ENCODE data around the gene CPEB1.

CPEB1 gene

GRCh38 chr15:82611348-82611747, 35.8 kb downstream of the CPEB1 start:
- POLR2A ChIA-PET = no interaction called here
- CTCF ChIA-PET = no interaction called here
- DNase-seq (ENCODE audit: extremely low spot score) = no peak
- TF ChIP-seq, protein P1, sequence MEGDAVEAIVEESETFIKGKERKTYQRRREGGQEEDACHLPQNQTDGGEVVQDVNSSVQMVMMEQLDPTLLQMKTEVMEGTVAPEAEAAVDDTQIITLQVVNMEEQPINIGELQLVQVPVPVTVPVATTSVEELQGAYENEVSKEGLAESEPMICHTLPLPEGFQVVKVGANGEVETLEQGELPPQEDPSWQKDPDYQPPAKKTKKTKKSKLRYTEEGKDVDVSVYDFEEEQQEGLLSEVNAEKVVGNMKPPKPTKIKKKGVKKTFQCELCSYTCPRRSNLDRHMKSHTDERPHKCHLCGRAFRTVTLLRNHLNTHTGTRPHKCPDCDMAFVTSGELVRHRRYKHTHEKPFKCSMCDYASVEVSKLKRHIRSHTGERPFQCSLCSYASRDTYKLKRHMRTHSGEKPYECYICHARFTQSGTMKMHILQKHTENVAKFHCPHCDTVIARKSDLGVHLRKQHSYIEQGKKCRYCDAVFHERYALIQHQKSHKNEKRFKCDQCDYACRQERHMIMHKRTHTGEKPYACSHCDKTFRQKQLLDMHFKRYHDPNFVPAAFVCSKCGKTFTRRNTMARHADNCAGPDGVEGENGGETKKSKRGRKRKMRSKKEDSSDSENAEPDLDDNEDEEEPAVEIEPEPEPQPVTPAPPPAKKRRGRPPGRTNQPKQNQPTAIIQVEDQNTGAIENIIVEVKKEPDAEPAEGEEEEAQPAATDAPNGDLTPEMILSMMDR (IDR thresholded peaks at IDR 0.05; ENCODE audit: control extremely low read depth, extremely low read depth, low read depth, missing control alignments) = no peak

GRCh38 chr15:82602195-82602594, 45.0 kb downstream of the CPEB1 start:
- POLR2A ChIA-PET = no interaction called here
- no peak for DNase-seq (ENCODE audit: extremely low spot score)
- CTCF ChIA-PET = no interaction called here
- TF ChIP-seq, protein P1 (IDR thresholded peaks at IDR 0.05; ENCODE audit: control extremely low read depth, extremely low read depth, low read depth, missing control alignments) = no peak

DNA sequence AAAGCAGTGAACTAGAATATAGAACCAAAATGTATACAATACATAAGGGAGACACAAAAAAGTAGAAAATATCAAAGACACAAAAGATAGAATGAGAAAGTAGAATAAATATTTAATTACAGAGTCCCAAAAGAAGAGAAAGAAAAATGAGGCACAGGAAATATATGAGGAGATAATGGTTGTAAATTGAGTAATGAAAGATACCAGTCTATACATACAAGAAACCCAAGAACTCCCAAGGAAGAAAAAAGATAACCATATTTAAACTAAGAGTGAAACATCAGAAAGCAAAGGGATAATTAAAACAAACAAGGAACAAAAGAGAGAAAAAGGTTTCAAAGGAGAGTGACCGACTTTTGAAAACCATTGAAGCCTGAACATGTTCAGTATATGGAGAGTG, 47.3 kb downstream of the CPEB1 start:
- ChIA-PET POLR2A (no interaction called here), CTCF (no interaction called here)
- TF ChIP-seq, protein P1 (IDR thresholded peaks at IDR 0.05; ENCODE audit: control extremely low read depth, extremely low read depth, low read depth, missing control alignments) = no peak
- DNase-seq (ENCODE audit: extremely low spot score) = no peak

GRCh38 chr15:82597815-82598214, 49.3 kb downstream of the CPEB1 start:
- CTCF ChIA-PET = no interaction called here
- POLR2A ChIA-PET = no interaction called here
- DNase-seq (ENCODE audit: extremely low spot score) = no peak
- TF ChIP-seq, protein P1 (IDR thresholded peaks at IDR 0.05; ENCODE audit: control extremely low read depth, extremely low read depth, low read depth, missing control alignments) = no peak

DNA sequence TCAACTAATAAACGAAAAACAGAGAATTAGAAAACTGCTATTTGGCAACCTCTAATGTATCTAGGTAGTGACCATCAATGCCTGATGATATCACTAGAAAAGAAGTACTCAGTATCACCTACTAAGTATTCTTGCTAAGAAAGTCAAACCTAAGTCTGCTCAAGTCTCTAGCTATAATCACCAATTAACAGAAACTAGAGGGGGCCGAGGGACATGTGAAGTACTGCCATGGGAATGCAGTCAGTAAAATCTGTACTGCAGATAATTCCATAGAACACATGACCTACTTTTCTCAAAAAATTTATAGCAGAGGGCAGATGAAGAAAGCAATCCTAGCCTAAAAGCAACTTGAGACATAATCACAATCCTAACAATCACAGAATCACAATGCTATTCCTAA, 51.4 kb downstream of the CPEB1 start:
- CTCF ChIA-PET = no interaction called here
- no peak for DNase-seq (ENCODE audit: extremely low spot score)
- TF ChIP-seq, protein P1 (IDR thresholded peaks at IDR 0.05; ENCODE audit: control extremely low read depth, extremely low read depth, low read depth, missing control alignments) = no peak
- POLR2A ChIA-PET = no interaction called here

DNA sequence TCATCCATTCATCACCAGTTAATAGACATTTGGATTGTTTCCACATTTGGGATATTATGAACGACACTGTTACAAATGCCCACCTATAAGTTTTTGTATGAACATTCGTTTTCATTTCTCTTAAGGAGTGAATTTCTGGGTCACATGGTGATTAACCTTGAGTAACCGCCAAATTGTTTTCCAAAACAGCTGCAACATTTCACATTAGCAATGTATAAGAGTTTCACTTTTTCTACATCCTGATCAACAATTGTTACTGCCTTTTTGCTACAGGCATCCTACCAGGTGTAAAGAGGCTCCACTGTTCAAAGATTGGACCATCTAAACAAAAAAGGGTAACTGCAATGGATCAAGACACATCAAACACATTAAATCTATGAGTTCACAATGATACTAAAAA, 52.0 kb downstream of the CPEB1 start:
- TF ChIP-seq, protein P1 (IDR thresholded peaks at IDR 0.05; ENCODE audit: control extremely low read depth, extremely low read depth, low read depth, missing control alignments) = no peak
- POLR2A ChIA-PET = no interaction called here
- DNase-seq (ENCODE audit: extremely low spot score) = no peak
- CTCF ChIA-PET = no interaction called here

- TF ChIP-seq, protein P1 (IDR thresholded peaks at IDR 0.05; ENCODE audit: control extremely low read depth, extremely low read depth, low read depth, missing control alignments) = no peak
- DNase-seq (ENCODE audit: extremely low spot score) = no peak
- ChIA-PET POLR2A (no interaction called here), CTCF (no interaction called here)
Observed at GRCh38 chr15:82587805-82588204, 59.4 kb downstream of the CPEB1 start.

All from GM10248 (cell line).